H1 (cell line): ENCODE data around the gene RAI14.

Experiments used
- CHD2 ChIP-seq: IDR thresholded peaks from 2 replicates; pipeline ENCODE4 v1.6.1; 2012; ENCODE audit warnings: low read length, improper control_type of control experiment
- CREB1 ChIP-seq: IDR thresholded peaks from 2 replicates; pipeline ENCODE4 v1.6.1; 2012; ENCODE audit warnings: inconsistent platforms
- CTCF ChIP-seq, 3 experiments: IDR thresholded peaks; 1 replicate in 2 of 3; 2 replicates in 1 of 3; pipeline versions ENCODE4 v1.5.1 to v1.6.1; 2011; ENCODE audit warnings: low read length in 3 of 3, mild to moderate bottlenecking in 3 of 3, inconsistent platforms in 2 of 3, low read depth in 1 of 3, moderate library complexity in 1 of 3; ENCODE audit not compliant: insufficient read depth in 1 of 3; ENCODE audit errors: control extremely low read depth in 1 of 3
- EZH2 ChIP-seq: fragments of 200-600 bp; sonication (generic); IDR thresholded peaks from 2 replicates; pipeline ENCODE4 v1.7.1; 2012; ENCODE audit warnings: low read depth, mild to moderate bottlenecking, moderate library complexity, low read length, inconsistent platforms; ENCODE audit not compliant: severe bottlenecking
- HDAC2 ChIP-seq, 2 experiments: fragments of 300-600 bp in 1 of 2; sonication (generic) in 1 of 2; IDR thresholded peaks; 2 replicates each; pipeline ENCODE4 v1.6.1; 2011 to 2012; ENCODE audit warnings: low read depth in 2 of 2, low read length in 2 of 2, mild to moderate bottlenecking in 2 of 2, moderate library complexity in 2 of 2, borderline replicate concordance in 1 of 2, inconsistent platforms in 1 of 2
- KDM1A ChIP-seq: fragments of 200-600, 300-600 bp; sonication (generic); IDR thresholded peaks from 2 replicates; pipeline ENCODE4 v1.7.1; 2016; ENCODE audit warnings: mild to moderate bottlenecking, low read length, borderline replicate concordance
- POLR2A ChIP-seq, 2 experiments: IDR thresholded peaks; 1 replicate in 1 of 2; 2 replicates in 1 of 2; pipeline ENCODE4 v1.6.1; 2011; ENCODE audit warnings: low read depth in 2 of 2, low read length in 2 of 2, mild to moderate bottlenecking in 2 of 2; ENCODE audit errors: control extremely low read depth in 1 of 2
- POLR2AphosphoS5 ChIP-seq: IDR thresholded peaks from 2 replicates; pipeline ENCODE4 v1.6.1; 2011; ENCODE audit warnings: low read depth, low read length
- SP2 ChIP-seq: IDR thresholded peaks from 2 replicates; pipeline ENCODE4 v1.6.1; 2012; ENCODE audit warnings: mild to moderate bottlenecking, low read length, inconsistent platforms
- TCF12 ChIP-seq: IDR thresholded peaks from 2 replicates; pipeline ENCODE4 v1.6.1; 2011; ENCODE audit warnings: low read depth, mild to moderate bottlenecking, low read length
- USF2 ChIP-seq: IDR thresholded peaks from 2 replicates; pipeline ENCODE4 v1.6.1; 2011; ENCODE audit warnings: low read length, improper control_type of control experiment
- ZNF274 ChIP-seq: IDR thresholded peaks from 2 replicates; pipeline ENCODE4 v1.7.0; 2012; ENCODE audit warnings: low read length, borderline replicate concordance; ENCODE audit errors: extremely low read depth

- no peak for TF ChIP-seq POLR2A (IDR thresholded peaks at IDR 0.05; ENCODE audit: control extremely low read depth in 1 of 2, low read depth in 2 of 2, low read length in 2 of 2)
- TF ChIP-seq CTCF (IDR thresholded peaks at IDR 0.05; ENCODE audit: control extremely low read depth in 1 of 3, insufficient read depth in 1 of 3, low read depth in 1 of 3, low read length in 3 of 3), result no peak
- no peak for TF ChIP-seq EZH2
- TF ChIP-seq USF2, result no peak
- TF ChIP-seq KDM1A, result no peak
- no peak for TF ChIP-seq HDAC2 (IDR thresholded peaks at IDR 0.05; ENCODE audit: borderline replicate concordance in 1 of 2, low read depth in 2 of 2, low read length in 2 of 2)
- no peak for TF ChIP-seq POLR2AphosphoS5
- TF ChIP-seq ZNF274, result no peak
- TF ChIP-seq CREB1, result no peak
- no peak for TF ChIP-seq SP2
- TF ChIP-seq TCF12, result no peak
- TF ChIP-seq CHD2, result no peak
Measured at GRCh38 chr5:34611464-34612415, 44.4 kb upstream of the RAI14 start.
